Measurements from ENCODE around the gene PGBD1.

DNA sequence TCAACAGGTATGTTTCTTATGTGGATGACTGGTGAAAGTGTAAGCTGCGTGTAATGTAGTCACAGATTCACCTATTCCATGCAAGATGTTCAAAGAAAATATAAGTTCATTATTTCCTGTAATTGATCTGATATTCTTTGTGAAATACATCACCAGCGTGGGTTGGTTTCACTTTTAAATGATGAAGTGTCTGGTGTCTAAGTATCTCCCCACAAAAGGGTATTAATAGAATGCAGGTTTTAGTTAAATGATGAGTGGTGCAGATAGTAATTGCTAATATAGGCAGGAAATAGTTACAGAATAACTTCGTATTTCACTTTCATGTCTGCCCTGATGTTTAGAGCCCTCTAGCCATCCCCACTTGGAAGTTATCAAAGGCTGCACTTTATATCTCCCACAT lies 22.2 kb downstream of the PGBD1 start:
- TF ChIP-seq, protein P1, sequence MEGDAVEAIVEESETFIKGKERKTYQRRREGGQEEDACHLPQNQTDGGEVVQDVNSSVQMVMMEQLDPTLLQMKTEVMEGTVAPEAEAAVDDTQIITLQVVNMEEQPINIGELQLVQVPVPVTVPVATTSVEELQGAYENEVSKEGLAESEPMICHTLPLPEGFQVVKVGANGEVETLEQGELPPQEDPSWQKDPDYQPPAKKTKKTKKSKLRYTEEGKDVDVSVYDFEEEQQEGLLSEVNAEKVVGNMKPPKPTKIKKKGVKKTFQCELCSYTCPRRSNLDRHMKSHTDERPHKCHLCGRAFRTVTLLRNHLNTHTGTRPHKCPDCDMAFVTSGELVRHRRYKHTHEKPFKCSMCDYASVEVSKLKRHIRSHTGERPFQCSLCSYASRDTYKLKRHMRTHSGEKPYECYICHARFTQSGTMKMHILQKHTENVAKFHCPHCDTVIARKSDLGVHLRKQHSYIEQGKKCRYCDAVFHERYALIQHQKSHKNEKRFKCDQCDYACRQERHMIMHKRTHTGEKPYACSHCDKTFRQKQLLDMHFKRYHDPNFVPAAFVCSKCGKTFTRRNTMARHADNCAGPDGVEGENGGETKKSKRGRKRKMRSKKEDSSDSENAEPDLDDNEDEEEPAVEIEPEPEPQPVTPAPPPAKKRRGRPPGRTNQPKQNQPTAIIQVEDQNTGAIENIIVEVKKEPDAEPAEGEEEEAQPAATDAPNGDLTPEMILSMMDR (IDR thresholded peaks at IDR 0.05), result no peak
- TF ChIP-seq POLR2A (IDR thresholded peaks at IDR 0.05; ENCODE audit: low read depth), result no peak
